Activated CD4-positive, alpha-beta memory T cell treated with anti-CD3 and anti-CD28 coated beads, Interleukin-2, amount 10 ng/mL, durations not matched to agents 7 days and 5 days (primary cell): Measurements from ENCODE around the gene SNRK. TPM values are rescaled to one million over a fixed set of nuclear protein-coding genes. Genes with fewer than 3 reads are reported as not detected.

Experiments
- CTCF ChIA-PET: fragments of 350-600 bp; sonication (Branson Sonifier 250); formaldehyde crosslinking; loops from one replicate; lab custom pipeline; 2021; ENCODE audit warnings: antibody characterized with exemption, inconsistent platforms; lab: Charles Lee
- POLR2A ChIA-PET: fragments of 350-600 bp; sonication (Branson Sonifier 250); formaldehyde crosslinking; loops from one replicate; lab custom pipeline; 2021; ENCODE audit warnings: antibody characterized with exemption; lab: Charles Lee
- DNase-seq: peaks from one replicate; pipeline ENCODE4 v3.0.0-alpha.2; 2020
- H3K27ac Mint-ChIP-seq: one replicate; pipeline ENCODE4 v1.8.0; 2021; ENCODE audit warnings: mild to moderate bottlenecking, mixed read lengths
- H3K27me3 Mint-ChIP-seq: one replicate; pipeline ENCODE4 v1.8.0; 2021; ENCODE audit warnings: mixed read lengths
- H3K36me3 Mint-ChIP-seq: one replicate; pipeline ENCODE4 v1.8.0; 2021; ENCODE audit warnings: low read depth, mixed read lengths
- H3K4me1 Mint-ChIP-seq: one replicate; pipeline ENCODE4 v1.8.0; 2021; ENCODE audit warnings: mixed read lengths
- H3K4me3 Mint-ChIP-seq: one replicate; pipeline ENCODE4 v1.8.0; 2021; ENCODE audit warnings: mild to moderate bottlenecking, mixed read lengths
- H3K9me3 Mint-ChIP-seq: one replicate; pipeline ENCODE4 v1.8.0; 2021; ENCODE audit warnings: mixed read lengths
- total RNA-seq, 2 experiments: library from RNA; stranded (reverse); gene quantifications; one replicate each; pipeline ENCODE4 v1.2.3, GENCODE V29; 2021

SNRK gene
- total RNA-seq, 2 experiments from 2014 or later: 71.0 to 73.1 TPM

GRCh38 chr3:43294975-43295374 lies 8.6 kb downstream of the SNRK start:
- no peak for DNase-seq
- POLR2A ChIA-PET: interaction anchor here (1.4 to 5.4 kb wide), 2 partner anchors 9 to 83 kb away, joined by 3 to 82 read pairs; partner anchors contain the start of gene SNRK
- CTCF ChIA-PET: interaction anchor here (1.3 kb wide), 1 partner anchor 115 kb away, joined by 3 read pairs; no protein-coding TSS in a partner anchor
- Mint-ChIP-seq H3K4me1 (peaks cover 92% of the 10 kb centered on the region), H3K27me3 (no peaks in the 10 kb centered on the region), H3K9me3 (no peaks in the 10 kb centered on the region), H3K27ac (peak overlapping the region; percentile 67), H3K36me3 (peaks cover 67% of the 10 kb centered on the region), H3K4me3 (no peak overlapping the region)

GRCh38 chr3:43296565-43296964 lies 10.2 kb downstream of the SNRK start:
- H3K27ac Mint-ChIP-seq: peak overlapping the region; percentile 87
- H3K4me1 Mint-ChIP-seq: peaks cover 77% of the 10 kb centered on the region
- POLR2A ChIA-PET: interaction anchor here (1.0 to 5.4 kb wide), 9 partner anchors 11 to 206 kb away, joined by 4 to 82 read pairs (median 6); partner anchors contain the start of gene SNRK
- no peaks in the 10 kb centered on the region for H3K27me3 Mint-ChIP-seq
- peaks cover 55% of the 10 kb centered on the region for H3K36me3 Mint-ChIP-seq
- H3K9me3 Mint-ChIP-seq: no peaks in the 10 kb centered on the region
- peak; percentile 69 for DNase-seq
- CTCF ChIA-PET: interaction anchor here (1.0 to 1.8 kb wide), 5 partner anchors 10 to 134 kb away, joined by 3 to 6 read pairs (median 5); partner anchors contain the start of gene SNRK
- peak overlapping the region; percentile 72 for H3K4me3 Mint-ChIP-seq

- Mint-ChIP-seq H3K36me3 (peaks cover 50% of the 10 kb centered on the region), H3K4me1 (peaks cover 72% of the 10 kb centered on the region), H3K4me3 (no peak overlapping the region), H3K27me3 (no peaks in the 10 kb centered on the region), H3K9me3 (no peaks in the 10 kb centered on the region), H3K27ac (no peak overlapping the region)
- DNase-seq: no peak
- CTCF ChIA-PET: interaction anchor here (1.0 to 1.8 kb wide), 2 partner anchors 136 to 137 kb away, joined by 4 to 6 read pairs; no protein-coding TSS in a partner anchor
- POLR2A ChIA-PET: interaction anchor here (1.5 to 5.4 kb wide), 3 partner anchors 9 to 48 kb away, joined by 5 to 82 read pairs (median 43); partner anchors contain the start of gene SNRK
Measured at GRCh38 chr3:43298292-43298691, 12.0 kb downstream of the SNRK start.

GRCh38 chr3:43298761-43299160 lies 12.4 kb downstream of the SNRK start:
- H3K27ac Mint-ChIP-seq: no peak overlapping the region
- CTCF ChIA-PET: interaction anchor here (1.6 kb wide), 1 partner anchor 13 kb away, joined by 6 read pairs; the partner anchor contains the start of gene SNRK
- no peak overlapping the region for H3K4me3 Mint-ChIP-seq
- no peak for DNase-seq
- peaks cover 74% of the 10 kb centered on the region for H3K4me1 Mint-ChIP-seq
- POLR2A ChIA-PET: interaction anchor here (1.5 to 5.4 kb wide), 3 partner anchors 9 to 48 kb away, joined by 5 to 82 read pairs (median 43); partner anchors contain the start of gene SNRK
- H3K27me3 Mint-ChIP-seq: no peaks in the 10 kb centered on the region
- peaks cover 55% of the 10 kb centered on the region for H3K36me3 Mint-ChIP-seq
- H3K9me3 Mint-ChIP-seq: no peaks in the 10 kb centered on the region

GRCh38 chr3:43302116-43302880 lies 16.0 kb downstream of the SNRK start:
- Mint-ChIP-seq H3K27me3 (no peaks in the 10 kb centered on the region), H3K27ac (peak overlapping the region; percentile 81), H3K4me1 (peaks cover 55% of the 10 kb centered on the region), H3K36me3 (peaks cover 63% of the 10 kb centered on the region), H3K4me3 (peak overlapping the region; percentile 26), H3K9me3 (no peaks in the 10 kb centered on the region)
- DNase-seq: no peak
- ChIA-PET CTCF (interaction anchor here (1.3 kb wide), 1 partner anchor 76 kb away, joined by 3 read pairs; no protein-coding TSS in a partner anchor), POLR2A (no interaction called here)

GRCh38 chr3:43304126-43304525 lies 17.8 kb downstream of the SNRK start:
- H3K36me3 Mint-ChIP-seq: peaks cover 67% of the 10 kb centered on the region
- CTCF ChIA-PET: no interaction called here
- H3K9me3 Mint-ChIP-seq: no peaks in the 10 kb centered on the region

GRCh38 chr3:43307226-43307625 lies 20.9 kb downstream of the SNRK start:
- ChIA-PET CTCF (interaction anchor here (1.3 kb wide), 1 partner anchor 21 kb away, joined by 4 read pairs; the partner anchor contains the start of gene SNRK), POLR2A (interaction anchor here (2.0 kb wide), 1 partner anchor 11 kb away, joined by 5 read pairs; no protein-coding TSS in a partner anchor)
- peak overlapping the region; percentile 40 for H3K27ac Mint-ChIP-seq
- H3K4me1 Mint-ChIP-seq: peaks cover 54% of the 10 kb centered on the region
- H3K4me3 Mint-ChIP-seq: no peak overlapping the region
- no peak for DNase-seq
- H3K9me3 Mint-ChIP-seq: no peaks in the 10 kb centered on the region
- no peaks in the 10 kb centered on the region for H3K27me3 Mint-ChIP-seq
- peaks cover 85% of the 10 kb centered on the region for H3K36me3 Mint-ChIP-seq

More at GRCh38 chr3:43304126-43304525, 17.8 kb downstream of the SNRK start:
- H3K27ac Mint-ChIP-seq: no peak overlapping the region
- POLR2A ChIA-PET: no interaction called here
- no peaks in the 10 kb centered on the region for H3K27me3 Mint-ChIP-seq
- H3K4me1 Mint-ChIP-seq: peaks cover 53% of the 10 kb centered on the region
- no peak overlapping the region for H3K4me3 Mint-ChIP-seq
- DNase-seq: no peak

- CTCF ChIA-PET: no interaction called here
Measured at GRCh38 chr3:43307649-43308048, 21.3 kb downstream of the SNRK start.

GRCh38 chr3:43309372-43310305 lies 23.3 kb downstream of the SNRK start:
- peaks cover 82% of the 10 kb centered on the region for H3K36me3 Mint-ChIP-seq
- peaks cover 33% of the 10 kb centered on the region for H3K4me1 Mint-ChIP-seq
- POLR2A ChIA-PET: interaction anchor here (1.0 kb wide), 1 partner anchor 19 kb away, joined by 4 read pairs; no protein-coding TSS in a partner anchor
- CTCF ChIA-PET: no interaction called here
- DNase-seq: no peak
- no peak overlapping the region for H3K4me3 Mint-ChIP-seq
- H3K27me3 Mint-ChIP-seq: no peaks in the 10 kb centered on the region
- no peaks in the 10 kb centered on the region for H3K9me3 Mint-ChIP-seq
- no peak overlapping the region for H3K27ac Mint-ChIP-seq

More at GRCh38 chr3:43307649-43308048, 21.3 kb downstream of the SNRK start:
- no peaks in the 10 kb centered on the region for H3K9me3 Mint-ChIP-seq
- H3K27me3 Mint-ChIP-seq: no peaks in the 10 kb centered on the region
- peaks cover 87% of the 10 kb centered on the region for H3K36me3 Mint-ChIP-seq
- H3K4me1 Mint-ChIP-seq: peaks cover 50% of the 10 kb centered on the region
- no peak overlapping the region for H3K4me3 Mint-ChIP-seq
- peak overlapping the region; percentile 40 for H3K27ac Mint-ChIP-seq
- POLR2A ChIA-PET: interaction anchor here (0.7 to 2.0 kb wide), 2 partner anchors 11 to 39 kb away, joined by 3 to 5 read pairs; no protein-coding TSS in a partner anchor
- no peak for DNase-seq

- CTCF ChIA-PET: no interaction called here
- no peak overlapping the region for H3K4me3 Mint-ChIP-seq
- H3K9me3 Mint-ChIP-seq: no peaks in the 10 kb centered on the region
- peaks cover 17% of the 10 kb centered on the region for H3K4me1 Mint-ChIP-seq
- POLR2A ChIA-PET: no interaction called here
- peaks cover 66% of the 10 kb centered on the region for H3K36me3 Mint-ChIP-seq
- DNase-seq: no peak
- H3K27ac Mint-ChIP-seq: no peak overlapping the region
- no peaks in the 10 kb centered on the region for H3K27me3 Mint-ChIP-seq
Measured at GRCh38 chr3:43316783-43317460, 30.6 kb downstream of the SNRK start.

- CTCF ChIA-PET: no interaction called here
- H3K36me3 Mint-ChIP-seq: peaks cover 65% of the 10 kb centered on the region
- peak overlapping the region; percentile 7 for H3K27ac Mint-ChIP-seq
- no peak overlapping the region for H3K4me3 Mint-ChIP-seq
- H3K9me3 Mint-ChIP-seq: no peaks in the 10 kb centered on the region
- H3K27me3 Mint-ChIP-seq: no peaks in the 10 kb centered on the region
- H3K4me1 Mint-ChIP-seq: peaks cover 17% of the 10 kb centered on the region
- DNase-seq: no peak
- POLR2A ChIA-PET: no interaction called here
Measured at GRCh38 chr3:43317461-43318316, 31.3 kb downstream of the SNRK start.
